ENCODE data around the gene ZNF184.

Gene ZNF184

DNA sequence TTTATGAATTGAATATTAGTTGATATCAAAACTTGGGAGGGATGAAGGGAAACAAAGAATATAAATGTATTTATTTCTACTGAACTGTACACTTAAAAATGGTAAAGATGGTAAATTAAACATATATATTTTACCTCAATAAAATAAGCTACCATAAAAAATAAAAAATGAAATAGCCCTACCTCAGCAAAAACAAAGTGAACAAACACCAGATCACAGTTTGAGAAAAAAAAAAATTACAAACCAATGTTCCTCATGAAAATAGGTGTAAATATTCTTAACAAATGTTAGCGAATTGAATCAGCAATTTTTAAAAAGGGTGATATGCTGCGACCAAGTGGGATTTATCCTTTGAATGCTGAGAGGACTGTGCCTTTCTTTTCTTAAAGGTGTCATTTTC, 28.3 kb upstream of the ZNF184 start:
- Mint-ChIP-seq H3K4me1 (ENCODE audit: low read depth in 2 of 2) (peaks cover 24 to 37% of the 10 kb centered on the region in 2 donors), H3K27me3 (peaks cover 15 to 17% of the 10 kb centered on the region in 2 donors), H3K36me3 (ENCODE audit: insufficient read depth) (peaks cover 36% of the 10 kb centered on the region), H3K27ac (no peak overlapping the region), H3K9me3 (peaks cover 0 to 2% of the 10 kb centered on the region in 2 donors), H3K4me3 (no peak overlapping the region)
- ATAC-seq (replicated peaks) (no peak), DNase-seq (no peak)

DNA sequence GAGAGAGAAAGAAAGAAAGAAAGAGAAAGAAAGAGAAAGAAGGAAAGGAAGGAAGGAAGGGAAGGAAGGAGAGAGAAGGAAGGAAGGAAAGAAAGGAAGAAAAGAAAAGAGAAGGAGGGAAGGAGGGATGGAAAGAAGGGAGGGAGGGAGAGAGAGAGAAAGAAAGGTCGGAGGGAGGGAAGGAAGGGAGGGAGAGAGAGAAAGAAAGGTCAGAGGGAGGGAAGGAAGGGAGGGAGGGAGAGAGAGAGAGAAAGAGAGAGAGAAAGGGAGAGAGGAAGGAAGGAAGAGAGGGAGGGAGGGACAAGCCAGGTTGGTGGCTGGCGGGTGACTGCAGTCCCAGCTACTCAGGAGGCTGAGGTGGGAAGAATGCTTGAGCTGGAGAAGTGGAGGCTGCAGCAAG, 27.3 kb upstream of the ZNF184 start:
- ATAC-seq (replicated peaks) (no peak), DNase-seq (no peak)
- no peak overlapping the region for H3K4me3 Mint-ChIP-seq
- peaks cover 31% of the 10 kb centered on the region for H3K36me3 Mint-ChIP-seq (ENCODE audit: insufficient read depth)
- H3K9me3 Mint-ChIP-seq: peaks cover 0 to 2% of the 10 kb centered on the region in 2 donors
- peaks cover 25 to 27% of the 10 kb centered on the region in 2 donors for H3K27me3 Mint-ChIP-seq
- peak overlapping the region in 1 of 2 donors; percentile 81 for H3K27ac Mint-ChIP-seq
- H3K4me1 Mint-ChIP-seq (ENCODE audit: low read depth in 2 of 2): peaks cover 25 to 38% of the 10 kb centered on the region in 2 donors

- Mint-ChIP-seq H3K4me1 (ENCODE audit: low read depth in 2 of 2) (peaks cover 9 to 17% of the 10 kb centered on the region in 2 donors), H3K36me3 (ENCODE audit: insufficient read depth) (peaks cover 10% of the 10 kb centered on the region), H3K9me3 (no peaks in the 10 kb centered on the region), H3K27me3 (peaks cover 52 to 55% of the 10 kb centered on the region in 2 donors), H3K4me3 (peak overlapping the region; percentile 46 to 60), H3K27ac (no peak overlapping the region)
- DNase-seq: peak in 2 of 3 experiments; percentile 10 to 30
- ATAC-seq (replicated peaks): peak; percentile 49
These were observed 22.7 kb upstream of the ZNF184 start for GRCh38 chr6:27495386-27496135.

- Mint-ChIP-seq H3K27me3 (peaks cover 47 to 55% of the 10 kb centered on the region in 2 donors), H3K4me3 (peak overlapping the region; percentile 46 to 60), H3K9me3 (no peaks in the 10 kb centered on the region), H3K27ac (no peak overlapping the region), H3K4me1 (ENCODE audit: low read depth in 2 of 2) (peaks cover 9 to 17% of the 10 kb centered on the region in 2 donors), H3K36me3 (ENCODE audit: insufficient read depth) (peaks cover 10% of the 10 kb centered on the region)
- no peak for DNase-seq
- no peak for ATAC-seq (replicated peaks)
These were observed 22.1 kb upstream of the ZNF184 start for GRCh38 chr6:27494987-27495385.

GRCh38 chr6:27494103-27494502, 21.2 kb upstream of the ZNF184 start:
- Mint-ChIP-seq H3K27me3 (peaks cover 43 to 55% of the 10 kb centered on the region in 2 donors), H3K9me3 (no peaks in the 10 kb centered on the region), H3K4me3 (no peak overlapping the region), H3K27ac (no peak overlapping the region), H3K36me3 (ENCODE audit: insufficient read depth) (peaks cover 10% of the 10 kb centered on the region), H3K4me1 (ENCODE audit: low read depth in 2 of 2) (peaks cover 9 to 17% of the 10 kb centered on the region in 2 donors)
- DNase-seq: no peak
- ATAC-seq (replicated peaks): no peak

DNA sequence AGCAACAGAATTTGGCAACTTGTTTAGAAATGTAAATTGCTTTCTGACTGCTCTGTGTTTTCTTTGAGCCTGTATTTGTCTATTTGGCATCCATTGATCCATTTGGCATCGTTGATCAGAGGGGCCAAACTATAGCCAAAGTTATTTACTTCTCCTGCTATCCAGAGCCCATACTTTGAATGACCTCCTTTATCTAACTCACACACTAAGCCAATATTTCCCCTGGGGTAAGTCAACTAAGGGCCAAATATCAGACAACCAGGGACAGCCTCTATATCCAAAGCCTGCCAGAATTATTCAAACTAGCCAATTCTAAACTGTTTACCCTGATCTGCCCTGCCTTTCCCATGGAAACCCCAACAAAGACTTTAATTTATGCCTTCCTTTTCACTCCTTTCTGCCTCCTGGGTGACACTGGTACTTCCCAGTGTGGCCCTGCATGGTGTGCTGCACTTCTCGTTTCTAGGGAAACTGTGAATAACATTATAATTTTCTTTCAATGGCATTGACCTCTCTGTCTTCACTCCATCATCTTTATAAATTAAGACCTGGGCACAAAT, 19.8 kb upstream of the ZNF184 start:
- Mint-ChIP-seq H3K4me1 (ENCODE audit: low read depth in 2 of 2) (peaks cover 9 to 17% of the 10 kb centered on the region in 2 donors), H3K9me3 (no peaks in the 10 kb centered on the region), H3K4me3 (no peak overlapping the region), H3K36me3 (ENCODE audit: insufficient read depth) (peaks cover 14% of the 10 kb centered on the region), H3K27me3 (peaks cover 43 to 46% of the 10 kb centered on the region in 2 donors), H3K27ac (no peak overlapping the region)
- no peak for ATAC-seq (replicated peaks)
- no peak for DNase-seq

DNA sequence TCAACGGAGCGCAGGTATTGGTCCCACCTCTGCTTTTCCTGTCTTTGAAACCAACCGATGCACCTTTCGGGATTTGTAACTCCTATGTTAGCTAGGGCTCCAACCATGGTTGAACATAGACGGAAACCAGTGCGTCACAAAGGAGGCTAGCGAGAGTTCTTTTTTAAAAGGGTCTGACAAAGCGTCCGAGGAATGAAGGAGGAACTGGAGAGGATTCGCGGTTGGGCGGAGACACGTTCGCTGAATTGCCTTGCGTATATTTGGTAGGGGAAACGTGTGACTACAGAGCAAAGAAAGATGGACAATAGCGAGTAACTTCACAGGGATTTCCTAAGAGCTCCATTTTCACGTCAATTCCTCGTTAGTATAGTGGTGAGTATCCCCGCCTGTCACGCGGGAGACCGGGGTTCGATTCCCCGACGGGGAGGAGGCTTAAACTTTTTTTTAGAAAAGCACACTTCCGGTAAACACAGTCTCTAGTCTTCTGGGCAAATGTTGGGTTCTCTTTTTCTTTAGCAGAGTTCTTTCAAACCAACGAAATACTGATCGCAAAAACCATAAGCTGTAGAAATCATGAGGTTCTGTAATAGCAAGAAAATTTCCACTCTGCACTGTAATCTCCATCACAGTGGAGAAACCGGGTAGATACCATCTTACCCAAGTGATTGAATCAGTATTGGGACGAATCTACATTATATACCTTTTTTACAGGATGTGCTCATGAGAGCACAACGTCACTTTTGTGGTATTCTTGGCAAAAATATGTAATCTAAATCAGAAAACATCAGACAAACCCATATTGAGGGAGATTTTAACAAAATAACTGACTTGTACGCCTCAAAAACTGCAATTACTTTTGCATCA, 6.6 kb upstream of the ZNF184 start:
- H3K9me3 Mint-ChIP-seq: no peaks in the 10 kb centered on the region
- peaks cover 9% of the 10 kb centered on the region for H3K36me3 Mint-ChIP-seq (ENCODE audit: insufficient read depth)
- H3K27ac Mint-ChIP-seq: no peak overlapping the region
- H3K27me3 Mint-ChIP-seq: no peaks in the 10 kb centered on the region
- peak; percentile 78 for ATAC-seq (replicated peaks)
- H3K4me3 Mint-ChIP-seq: no peak overlapping the region
- peaks cover 0 to 3% of the 10 kb centered on the region in 2 donors for H3K4me1 Mint-ChIP-seq (ENCODE audit: low read depth in 2 of 2)
- peak; percentile 91 to 97 (median 93) for DNase-seq

DNA sequence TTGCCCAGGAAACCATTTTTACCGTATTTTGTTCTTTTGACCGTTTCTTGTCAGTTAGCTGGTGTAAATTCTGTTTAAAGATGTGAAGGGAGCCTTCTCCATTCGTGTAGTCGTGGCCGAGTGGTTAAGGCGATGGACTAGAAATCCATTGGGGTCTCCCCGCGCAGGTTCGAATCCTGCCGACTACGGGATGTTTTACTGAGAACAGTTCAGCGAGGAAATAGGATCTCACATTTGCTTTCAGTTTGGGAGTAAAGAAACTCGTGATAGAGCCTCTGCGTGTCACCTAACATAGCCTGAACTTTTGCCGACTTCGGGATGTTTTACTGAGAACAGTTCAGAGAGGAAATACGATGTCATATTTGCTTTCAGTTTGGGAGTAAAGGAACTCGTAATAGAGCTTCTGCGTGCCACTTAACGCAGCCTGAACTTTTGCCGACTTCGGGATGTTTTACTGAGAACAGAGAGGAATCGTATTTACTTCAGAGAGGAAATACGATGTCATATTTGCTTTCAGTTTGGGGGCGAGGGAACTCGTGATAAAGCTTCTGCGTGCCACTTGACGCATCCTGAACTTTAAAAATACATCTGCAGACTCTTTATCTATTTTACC, 5.9 kb upstream of the ZNF184 start:
- peaks cover 9% of the 10 kb centered on the region for H3K36me3 Mint-ChIP-seq (ENCODE audit: insufficient read depth)
- H3K4me3 Mint-ChIP-seq: no peak overlapping the region
- no peaks in the 10 kb centered on the region for H3K27me3 Mint-ChIP-seq

GRCh38 chr6:27478141-27478705, 5.3 kb upstream of the ZNF184 start:
- H3K27me3 Mint-ChIP-seq: no peaks in the 10 kb centered on the region
- ATAC-seq (replicated peaks): no peak
- no peak for DNase-seq
- H3K4me3 Mint-ChIP-seq: no peak overlapping the region
- H3K9me3 Mint-ChIP-seq: no peaks in the 10 kb centered on the region
- H3K36me3 Mint-ChIP-seq (ENCODE audit: insufficient read depth): peaks cover 12% of the 10 kb centered on the region
- peaks cover 0 to 4% of the 10 kb centered on the region in 2 donors for H3K4me1 Mint-ChIP-seq (ENCODE audit: low read depth in 2 of 2)
- no peak overlapping the region for H3K27ac Mint-ChIP-seq

More for the DNA sequence above, 5.9 kb upstream of the ZNF184 start:
- H3K27ac Mint-ChIP-seq: no peak overlapping the region
- ATAC-seq (replicated peaks) (peak; percentile 62), DNase-seq (peak; percentile 93 to 95 (median 94))
- peaks cover 0 to 3% of the 10 kb centered on the region in 2 donors for H3K4me1 Mint-ChIP-seq (ENCODE audit: low read depth in 2 of 2)
- H3K9me3 Mint-ChIP-seq: no peaks in the 10 kb centered on the region

GRCh38 chr6:27477318-27478013, 4.6 kb upstream of the ZNF184 start:
- H3K27ac Mint-ChIP-seq: no peak overlapping the region
- ATAC-seq (replicated peaks): no peak

GRCh38 chr6:27476090-27476489, 3.2 kb upstream of the ZNF184 start:
- peaks cover 19% of the 10 kb centered on the region for H3K36me3 Mint-ChIP-seq (ENCODE audit: insufficient read depth)
- H3K27ac Mint-ChIP-seq: no peak overlapping the region
- H3K4me3 Mint-ChIP-seq: no peak overlapping the region
- no peaks in the 10 kb centered on the region for H3K27me3 Mint-ChIP-seq
- no peak for ATAC-seq (replicated peaks)
- H3K4me1 Mint-ChIP-seq (ENCODE audit: low read depth in 2 of 2): peaks cover 15 to 20% of the 10 kb centered on the region in 2 donors
- no peak for DNase-seq
- no peaks in the 10 kb centered on the region for H3K9me3 Mint-ChIP-seq

More at GRCh38 chr6:27477318-27478013, 4.6 kb upstream of the ZNF184 start:
- DNase-seq: no peak
- Mint-ChIP-seq H3K4me1 (ENCODE audit: low read depth in 2 of 2) (peaks cover under 1 to 10% of the 10 kb centered on the region in 2 donors), H3K9me3 (no peaks in the 10 kb centered on the region), H3K27me3 (no peaks in the 10 kb centered on the region), H3K4me3 (peak overlapping the region; percentile 27 to 41), H3K36me3 (ENCODE audit: insufficient read depth) (peaks cover 19% of the 10 kb centered on the region)

- Mint-ChIP-seq H3K27ac (no peak overlapping the region), H3K36me3 (ENCODE audit: insufficient read depth) (peaks cover 16% of the 10 kb centered on the region), H3K4me3 (peak overlapping the region in 1 of 2 donors; percentile 89), H3K27me3 (no peaks in the 10 kb centered on the region), H3K9me3 (no peaks in the 10 kb centered on the region), H3K4me1 (ENCODE audit: low read depth in 2 of 2) (peaks cover 25 to 28% of the 10 kb centered on the region in 2 donors)
- ATAC-seq (replicated peaks) (no peak), DNase-seq (no peak)
These were observed 1.8 kb upstream of the ZNF184 start for GRCh38 chr6:27474672-27475071.

Measured in effector memory CD8-positive, alpha-beta T cell (primary cell).